H9 (cell line): ENCODE data around the gene RUNX1. TPM values are rescaled to one million over a fixed set of nuclear protein-coding genes. Genes with fewer than 3 reads are reported as not detected.

Experiments used
- DNase-seq: peaks from one replicate; pipeline ENCODE4 v3.0.0-alpha.2; 2017
- H2AFZ ChIP-seq: one replicate; pipeline ENCODE4 v1.6.1; 2013; ENCODE audit warnings: mild to moderate bottlenecking, low read length, control low read depth, moderate library complexity
- H2AK5ac ChIP-seq: 2 replicates; pipeline ENCODE4 v1.6.1; 2013; ENCODE audit warnings: low read length, control low read depth, mixed read lengths; ENCODE audit not compliant: insufficient read length
- H2BK120ac ChIP-seq: one replicate; pipeline ENCODE4 v1.6.1; 2013; ENCODE audit warnings: low read depth, mild to moderate bottlenecking, low read length, control low read depth, inconsistent platforms; ENCODE audit not compliant: poor library complexity, severe bottlenecking
- H2BK12ac ChIP-seq: 2 replicates; pipeline ENCODE4 v1.6.1; 2013; ENCODE audit warnings: low read length, control low read depth, mixed read lengths, low read depth; ENCODE audit not compliant: insufficient read length
- H2BK15ac ChIP-seq: 2 replicates; pipeline ENCODE4 v1.6.1; 2013; ENCODE audit warnings: low read depth, low read length, control low read depth
- H2BK20ac ChIP-seq: one replicate; pipeline ENCODE4 v1.6.1; 2013; ENCODE audit warnings: low read depth, mild to moderate bottlenecking, low read length, control low read depth, inconsistent platforms; ENCODE audit not compliant: poor library complexity, severe bottlenecking
- H2BK5ac ChIP-seq: 2 replicates; pipeline ENCODE4 v1.6.1; 2013; ENCODE audit warnings: low read length, control low read depth, mixed read lengths; ENCODE audit not compliant: insufficient read length
- H3K14ac ChIP-seq: 2 replicates; pipeline ENCODE4 v1.6.1; 2013; ENCODE audit warnings: low read length, control low read depth; ENCODE audit not compliant: insufficient read depth
- H3K18ac ChIP-seq: 2 replicates; pipeline ENCODE4 v1.6.1; 2013; ENCODE audit warnings: low read depth, mild to moderate bottlenecking, mixed read lengths, low read length, control low read depth; ENCODE audit not compliant: insufficient read length
- H3K23ac ChIP-seq: 2 replicates; pipeline ENCODE4 v1.6.1; 2013; ENCODE audit warnings: low read length, control low read depth, mixed read lengths, low read depth; ENCODE audit not compliant: insufficient read length
- H3K23me2 ChIP-seq: 2 replicates; pipeline ENCODE4 v1.6.1; 2013; ENCODE audit warnings: low read depth, mild to moderate bottlenecking, mixed read lengths, low read length, control low read depth; ENCODE audit not compliant: insufficient read length, poor library complexity, severe bottlenecking
- H3K27ac ChIP-seq: 2 replicates; pipeline ENCODE4 v1.5.1; 2013; ENCODE audit warnings: low read length, control low read depth, mixed read lengths, low read depth; ENCODE audit not compliant: insufficient read length
- H3K27me3 ChIP-seq: 2 replicates; pipeline ENCODE4 v1.6.1; 2013; ENCODE audit warnings: low read length, control low read depth, inconsistent platforms; ENCODE audit not compliant: insufficient read depth
- H3K4ac ChIP-seq: 2 replicates; pipeline ENCODE4 v1.6.1; 2013; ENCODE audit warnings: low read depth, mild to moderate bottlenecking, control low read depth, inconsistent platforms, low read length, moderate library complexity
- H3K4me1 ChIP-seq: 2 replicates; pipeline ENCODE4 v1.6.1; 2013; ENCODE audit warnings: low read length, control low read depth, inconsistent platforms; ENCODE audit not compliant: insufficient read depth
- H3K4me2 ChIP-seq: 2 replicates; pipeline ENCODE4 v1.6.1; 2013; ENCODE audit warnings: low read length, control low read depth, mixed read lengths; ENCODE audit not compliant: insufficient read length, insufficient read depth
- H3K56ac ChIP-seq: 2 replicates; pipeline ENCODE4 v1.6.1; 2013; ENCODE audit warnings: low read depth, mild to moderate bottlenecking, mixed read lengths, low read length, control low read depth; ENCODE audit not compliant: insufficient read length
- H3K79me1 ChIP-seq: 2 replicates; pipeline ENCODE4 v1.6.1; 2013; ENCODE audit warnings: low read depth, mild to moderate bottlenecking, moderate library complexity, low read length, control low read depth, inconsistent platforms; ENCODE audit not compliant: insufficient read depth, poor library complexity, severe bottlenecking
- H3K79me2 ChIP-seq: 2 replicates; pipeline ENCODE4 v1.6.1; 2013; ENCODE audit warnings: low read length, control low read depth, inconsistent platforms; ENCODE audit not compliant: insufficient read depth
- H3K9ac ChIP-seq: 2 replicates; pipeline ENCODE4 v1.6.1; 2013; ENCODE audit warnings: low read length, control low read depth, mixed read lengths; ENCODE audit not compliant: insufficient read length; ENCODE audit errors: extremely low read depth
- H3K9me3 ChIP-seq: one replicate; pipeline ENCODE4 v1.6.1; 2013; ENCODE audit warnings: low read depth, low read length, inconsistent platforms; ENCODE audit not compliant: control insufficient read depth
- H3T11ph ChIP-seq: one replicate; pipeline ENCODE4 v1.6.1; 2013; ENCODE audit warnings: mild to moderate bottlenecking, low read length, control low read depth, inconsistent platforms
- H4K20me1 ChIP-seq: one replicate; pipeline ENCODE4 v1.6.1; 2013; ENCODE audit not compliant: control insufficient read depth, insufficient read length, insufficient read depth
- H4K5ac ChIP-seq: 2 replicates; pipeline ENCODE4 v1.6.1; 2013; ENCODE audit warnings: low read depth, mild to moderate bottlenecking, mixed read lengths, low read length, control low read depth; ENCODE audit not compliant: insufficient read length
- H4K8ac ChIP-seq: replicated peaks from 2 replicates; pipeline ENCODE4 v1.6.1; 2013; ENCODE audit warnings: low read length, control low read depth, mixed read lengths, low read depth; ENCODE audit not compliant: insufficient read length
- H4K91ac ChIP-seq: 2 replicates; pipeline ENCODE4 v1.6.1; 2013; ENCODE audit warnings: low read depth, mild to moderate bottlenecking, moderate library complexity, mixed read lengths, low read length, control low read depth; ENCODE audit not compliant: insufficient read length
- H3K27ac Mint-ChIP-seq, 3 experiments: 2 replicates in 2 of 3; 3 replicates in 1 of 3; pipeline ENCODE4 v1.8.0; 2020 to 2021; ENCODE audit warnings: mixed read lengths in 3 of 3, mild to moderate bottlenecking in 1 of 3, moderate library complexity in 1 of 3
- H3K27me3 Mint-ChIP-seq: 2 replicates; pipeline ENCODE4 v1.8.0; 2021; ENCODE audit warnings: low read depth, mild to moderate bottlenecking, moderate library complexity, mixed read lengths
- H3K36me3 Mint-ChIP-seq, 3 experiments: 2 replicates in 2 of 3; 3 replicates in 1 of 3; pipeline ENCODE4 v1.8.0; 2020 to 2021; ENCODE audit warnings: low read depth in 3 of 3, mixed read lengths in 3 of 3; ENCODE audit not compliant: insufficient read depth in 1 of 3
- H3K4me1 Mint-ChIP-seq, 2 experiments: 2 replicates each; pipeline ENCODE4 v1.8.0; 2020; ENCODE audit warnings: mixed read lengths in 2 of 2
- H3K4me3 Mint-ChIP-seq, 2 experiments: 2 replicates in 1 of 2; 3 replicates in 1 of 2; pipeline ENCODE4 v1.8.0; 2020 to 2021; ENCODE audit warnings: mild to moderate bottlenecking in 2 of 2, mixed read lengths in 2 of 2, moderate library complexity in 1 of 2
- H3K9me3 Mint-ChIP-seq, 2 experiments: 2 replicates in 1 of 2; 3 replicates in 1 of 2; pipeline ENCODE4 v1.8.0; 2020; ENCODE audit warnings: mild to moderate bottlenecking in 2 of 2, mixed read lengths in 2 of 2, moderate library complexity in 1 of 2
- WGBS: extraction: QIAGEN DNeasy Blood & Tissue Kit; methylation state at CpG from one replicate; pipeline ENCODE4 v1.1.7; 2013; ENCODE audit warnings: missing lambda C conversion rate, low lambda C conversion rate, mixed read lengths; ENCODE audit not compliant: insufficient read length; ENCODE audit errors: extremely low coverage; 5-methylcytosine and 5-hydroxymethylcytosine counted together
- total RNA-seq: library from RNA; stranded (reverse); gene quantifications from 2 replicates; pipeline ENCODE4 v1.2.1, GENCODE V29; 2021
- TF ChIP-seq, protein P1 (sequence below): fragments of 200-600 bp; sonication (generic); conservative IDR thresholded peaks from 3 replicates; pipeline ENCODE4 v1.8.0; 2021; ENCODE audit warnings: antibody characterized with exemption, mild to moderate bottlenecking

The RUNX1 gene
- total RNA-seq, 1 experiment from 2014 or later, result 0.72 TPM

DNA sequence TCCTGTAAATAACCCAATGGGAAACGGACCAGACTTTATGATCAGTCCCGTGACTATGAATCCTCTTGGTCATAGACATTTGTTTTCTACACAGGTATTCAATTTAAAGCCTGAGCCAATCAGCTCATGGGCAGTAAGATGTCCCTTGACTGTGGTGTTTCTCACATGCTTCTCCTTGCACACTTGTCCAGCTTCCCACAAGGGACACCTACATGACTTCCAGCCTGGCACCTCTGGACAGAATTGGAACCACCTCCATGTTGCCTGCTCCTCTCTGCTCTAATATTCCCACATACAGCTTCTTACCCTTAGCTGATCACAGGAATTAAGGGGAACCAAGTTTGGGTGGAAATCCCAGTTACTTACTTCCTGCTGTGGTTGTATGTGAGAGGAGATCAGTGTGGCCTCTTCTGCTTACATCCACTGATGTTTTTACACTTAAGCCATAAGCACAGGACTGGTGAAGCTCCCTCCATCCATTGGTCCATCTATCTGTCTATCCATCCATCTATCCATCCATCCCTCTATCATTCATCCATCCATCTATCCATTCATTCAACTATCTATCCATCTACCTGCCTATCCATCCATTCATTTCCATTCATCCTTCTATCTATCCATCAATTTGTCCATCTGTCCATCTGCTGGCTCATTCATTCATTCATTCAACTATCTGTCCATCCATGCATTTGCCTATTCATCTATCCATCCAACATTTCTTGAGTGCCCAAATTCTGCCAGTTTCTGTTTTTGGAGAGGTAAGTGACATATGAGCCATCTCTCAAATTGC lies 16.4 kb downstream of the RUNX1 start:
- H3K79me1 ChIP-seq, result no peaks in the 10 kb centered on the region
- H3K27ac ChIP-seq, result no peak overlapping the region
- no peak overlapping the region for H2BK5ac ChIP-seq
- H2AK5ac ChIP-seq, result no peak overlapping the region
- H3K9me3 ChIP-seq, result no peaks in the 10 kb centered on the region
- H4K91ac ChIP-seq, result no peak overlapping the region
- H3K4me2 ChIP-seq, result no peak overlapping the region
- H3K4me1 Mint-ChIP-seq, result peaks cover 6 to 8% of the 10 kb centered on the region in 2 experiments
- no peak overlapping the region for H4K8ac ChIP-seq
- peaks cover 0 to 2% (median 0%) of the 10 kb centered on the region in 3 experiments; a peak in 1 of 7 replicates for H3K36me3 Mint-ChIP-seq
- H3K79me2 ChIP-seq, result no peaks in the 10 kb centered on the region
- DNase-seq, result no peak
- H3K9me3 Mint-ChIP-seq, result no peaks in the 10 kb centered on the region; a peak in 1 of 5 replicates
- H3K23me2 ChIP-seq, result no peaks in the 10 kb centered on the region
- H2BK15ac ChIP-seq, result no peak overlapping the region
- no peak overlapping the region for H4K5ac ChIP-seq
- no peaks in the 10 kb centered on the region; the same call in 1 of the 2 replicates for H3K27me3 Mint-ChIP-seq
- WGBS, result no CpG with 5 or more reads among the region's 2 CpGs
- no peak overlapping the region for H2BK12ac ChIP-seq
- TF ChIP-seq, protein P1, sequence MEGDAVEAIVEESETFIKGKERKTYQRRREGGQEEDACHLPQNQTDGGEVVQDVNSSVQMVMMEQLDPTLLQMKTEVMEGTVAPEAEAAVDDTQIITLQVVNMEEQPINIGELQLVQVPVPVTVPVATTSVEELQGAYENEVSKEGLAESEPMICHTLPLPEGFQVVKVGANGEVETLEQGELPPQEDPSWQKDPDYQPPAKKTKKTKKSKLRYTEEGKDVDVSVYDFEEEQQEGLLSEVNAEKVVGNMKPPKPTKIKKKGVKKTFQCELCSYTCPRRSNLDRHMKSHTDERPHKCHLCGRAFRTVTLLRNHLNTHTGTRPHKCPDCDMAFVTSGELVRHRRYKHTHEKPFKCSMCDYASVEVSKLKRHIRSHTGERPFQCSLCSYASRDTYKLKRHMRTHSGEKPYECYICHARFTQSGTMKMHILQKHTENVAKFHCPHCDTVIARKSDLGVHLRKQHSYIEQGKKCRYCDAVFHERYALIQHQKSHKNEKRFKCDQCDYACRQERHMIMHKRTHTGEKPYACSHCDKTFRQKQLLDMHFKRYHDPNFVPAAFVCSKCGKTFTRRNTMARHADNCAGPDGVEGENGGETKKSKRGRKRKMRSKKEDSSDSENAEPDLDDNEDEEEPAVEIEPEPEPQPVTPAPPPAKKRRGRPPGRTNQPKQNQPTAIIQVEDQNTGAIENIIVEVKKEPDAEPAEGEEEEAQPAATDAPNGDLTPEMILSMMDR, result no peak
- no peak overlapping the region for H3K18ac ChIP-seq
- H3K4me1 ChIP-seq, result no peaks in the 10 kb centered on the region
- no peak overlapping the region for H3K4me3 Mint-ChIP-seq
- H3T11ph ChIP-seq, result no peak overlapping the region
- no peak overlapping the region for H2BK20ac ChIP-seq
- H3K14ac ChIP-seq, result no peak overlapping the region
- H2AFZ ChIP-seq, result no peak overlapping the region
- H3K9ac ChIP-seq, result no peak overlapping the region
- H3K27ac Mint-ChIP-seq, result no peak overlapping the region
- no peak overlapping the region for H3K4ac ChIP-seq
- no peaks in the 10 kb centered on the region for H4K20me1 ChIP-seq
- H3K27me3 ChIP-seq, result no peaks in the 10 kb centered on the region
- no peak overlapping the region for H3K23ac ChIP-seq
- no peak overlapping the region for H3K56ac ChIP-seq
- no peak overlapping the region for H2BK120ac ChIP-seq
